CD1c-positive myeloid dendritic cell (primary cell): ENCODE data around the gene TNRC18.

Source experiments
- DNase-seq: peaks from one replicate; pipeline ENCODE4 v3.0.0-alpha.2; 2016; ENCODE audit errors: extremely low spot score

The TNRC18 gene

DNA sequence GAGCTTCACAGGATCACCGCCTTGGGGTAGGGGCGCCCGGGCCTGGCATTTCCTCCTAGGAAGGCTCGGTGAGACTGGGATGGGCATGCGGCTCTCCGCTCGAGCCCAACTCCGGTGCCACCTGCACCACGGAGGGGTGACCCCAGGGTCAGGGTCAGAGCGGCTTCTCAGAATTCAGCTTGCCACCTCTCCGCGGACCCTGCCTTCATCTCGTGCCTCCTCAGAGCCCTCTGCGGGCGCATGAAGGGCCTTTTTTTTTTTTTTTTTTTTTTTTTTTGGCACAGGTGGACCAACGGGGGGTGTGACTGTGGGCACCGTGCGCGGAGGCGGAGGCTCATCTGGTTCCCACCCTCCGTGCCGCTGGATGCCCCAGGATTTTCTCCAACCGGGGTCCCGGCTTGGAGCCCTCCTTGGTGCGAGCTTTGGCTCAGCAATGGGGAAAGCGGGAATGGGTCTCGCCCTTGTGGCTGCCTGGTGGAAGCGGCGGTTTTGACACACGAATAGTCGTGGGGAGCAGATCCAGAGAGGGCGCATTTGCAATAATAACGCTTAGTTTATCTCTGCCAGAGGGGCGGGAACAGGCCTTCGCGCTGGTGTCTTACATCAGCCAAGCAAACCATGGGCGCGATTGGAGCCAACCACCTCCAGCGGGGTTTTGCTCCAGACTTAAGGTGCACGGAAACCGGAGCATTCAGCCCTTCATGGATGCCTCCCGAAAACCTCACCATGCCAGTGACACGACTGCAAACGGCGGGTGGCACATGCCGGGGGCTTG, 5.0 kb upstream of the TNRC18 start:
- DNase-seq, result peak; percentile 42

DNA sequence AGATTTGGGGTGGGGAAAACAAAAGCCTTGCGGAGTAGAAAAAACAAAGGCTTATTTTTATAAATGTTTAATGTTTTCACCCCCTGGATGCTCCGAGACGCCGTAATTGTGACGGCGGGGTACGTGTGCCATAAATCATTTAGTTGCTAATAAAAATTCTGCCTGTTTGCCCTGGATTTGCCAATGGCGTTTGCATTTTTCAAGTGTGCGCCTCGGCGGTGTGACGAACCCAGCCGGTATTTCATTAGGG, 2.5 kb upstream of the TNRC18 start:
- DNase-seq, result peak; percentile 41

DNA sequence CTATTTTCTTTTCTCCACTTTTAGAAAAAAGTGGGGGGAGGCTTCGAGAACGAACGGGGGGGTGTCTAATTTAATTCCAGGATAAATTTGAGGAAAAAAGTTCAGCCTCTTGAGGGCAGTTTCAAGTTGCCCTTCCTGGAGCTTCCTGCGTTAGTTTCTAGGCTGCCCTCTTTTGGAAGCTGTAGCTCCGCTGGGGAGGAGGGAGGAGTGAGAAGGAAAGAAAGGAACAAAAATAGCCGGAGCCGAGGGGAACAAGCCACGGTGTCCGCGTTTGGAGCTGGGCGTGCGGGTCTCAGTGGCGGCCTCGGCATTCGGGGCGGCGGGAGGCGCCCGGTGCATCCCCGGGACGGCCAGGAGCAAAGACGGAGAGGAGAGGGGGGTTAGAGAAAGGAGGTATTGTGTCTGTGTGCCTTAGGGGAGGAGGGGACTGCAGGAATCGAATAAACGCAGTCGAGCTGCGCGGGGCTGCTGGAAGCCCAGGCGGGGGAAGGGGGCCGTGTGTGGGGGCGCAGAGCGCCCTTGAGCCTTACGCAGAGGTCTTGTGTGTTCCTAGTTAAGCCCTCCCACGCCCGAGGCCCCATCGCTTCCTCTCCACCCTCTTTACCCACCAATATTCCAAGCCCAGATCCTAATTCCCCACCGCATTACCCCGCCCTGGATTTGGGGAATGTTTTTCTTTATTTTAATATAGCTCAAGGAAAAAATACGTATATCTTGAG, 2.0 kb upstream of the TNRC18 start:
- DNase-seq, result peak; percentile 82

DNA sequence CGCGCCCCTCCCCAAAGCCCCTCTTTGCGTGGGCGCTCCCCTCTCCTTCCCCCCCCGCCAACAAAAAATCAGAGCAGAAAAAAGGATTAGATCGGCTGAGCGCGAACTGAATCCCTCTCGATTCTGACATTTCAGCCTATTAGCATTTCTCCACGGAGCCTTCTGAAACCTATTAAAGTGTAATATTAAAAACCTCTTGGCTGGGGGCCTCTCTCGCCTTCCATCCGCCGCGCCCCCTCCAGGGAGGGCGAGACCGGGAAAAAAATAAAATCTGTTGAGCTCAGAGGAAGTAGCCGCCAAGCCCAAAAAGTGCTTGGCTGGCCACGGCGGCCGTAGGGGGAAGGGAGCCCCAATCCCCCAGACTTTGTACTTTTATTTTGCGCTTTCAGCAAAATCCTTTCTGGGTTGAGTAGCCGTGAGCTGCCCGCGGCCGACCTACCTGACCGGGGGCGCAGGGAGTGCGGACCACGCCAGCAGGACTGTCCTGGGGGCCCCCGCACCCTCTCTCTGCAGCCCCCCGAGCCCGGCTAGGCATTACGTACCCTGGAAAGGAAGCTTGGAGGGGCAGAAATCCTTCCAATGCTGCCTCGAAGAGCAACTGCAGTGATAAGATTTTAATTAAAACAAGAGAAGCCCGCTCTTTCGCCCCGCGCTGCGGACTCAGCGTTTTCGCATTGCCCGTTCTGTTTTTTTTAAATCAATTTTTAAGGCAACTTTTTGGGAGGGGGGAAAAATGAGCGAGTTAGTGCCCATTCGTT, 1.3 kb upstream of the TNRC18 start:
- DNase-seq, result peak; percentile 56

DNA sequence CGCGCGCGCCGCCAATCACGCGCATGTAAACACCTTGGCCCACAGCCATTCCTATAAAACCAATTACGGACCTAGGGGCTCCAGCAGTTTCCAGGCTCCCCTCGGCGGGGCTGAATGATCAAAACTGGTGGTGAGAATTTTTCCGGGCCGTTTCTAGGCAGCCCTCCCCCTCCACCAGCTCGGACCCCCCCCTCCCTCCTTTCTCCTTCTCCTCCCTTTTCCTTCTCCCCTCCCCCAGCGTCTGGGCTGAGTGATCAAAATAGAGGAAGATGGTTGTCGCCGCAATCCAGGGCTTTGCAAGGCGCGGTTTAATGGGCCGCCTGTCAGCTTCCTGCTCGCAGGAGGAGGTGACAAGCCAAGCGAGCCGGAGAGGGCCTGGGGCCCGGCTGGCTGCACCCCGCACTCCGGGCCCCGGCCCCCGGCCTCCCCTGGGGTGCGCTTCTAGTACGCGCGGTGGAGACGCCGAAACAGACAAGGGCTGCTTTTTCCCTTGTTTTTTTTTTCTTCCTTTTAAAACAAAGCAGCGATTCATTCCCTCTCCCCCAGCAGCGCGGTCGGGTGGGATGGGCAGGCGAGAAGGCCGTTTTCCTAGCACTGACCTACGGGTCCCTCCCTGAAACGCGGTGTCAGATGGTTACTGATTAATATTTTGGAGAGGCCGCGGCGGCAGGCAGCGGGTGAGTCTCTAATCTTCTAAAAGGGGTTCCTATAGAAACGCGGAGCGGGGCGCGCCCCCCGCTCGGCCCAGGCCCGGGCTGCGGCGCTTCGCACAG, 528 bp upstream of the TNRC18 start:
- peak; percentile 98 for DNase-seq

DNA sequence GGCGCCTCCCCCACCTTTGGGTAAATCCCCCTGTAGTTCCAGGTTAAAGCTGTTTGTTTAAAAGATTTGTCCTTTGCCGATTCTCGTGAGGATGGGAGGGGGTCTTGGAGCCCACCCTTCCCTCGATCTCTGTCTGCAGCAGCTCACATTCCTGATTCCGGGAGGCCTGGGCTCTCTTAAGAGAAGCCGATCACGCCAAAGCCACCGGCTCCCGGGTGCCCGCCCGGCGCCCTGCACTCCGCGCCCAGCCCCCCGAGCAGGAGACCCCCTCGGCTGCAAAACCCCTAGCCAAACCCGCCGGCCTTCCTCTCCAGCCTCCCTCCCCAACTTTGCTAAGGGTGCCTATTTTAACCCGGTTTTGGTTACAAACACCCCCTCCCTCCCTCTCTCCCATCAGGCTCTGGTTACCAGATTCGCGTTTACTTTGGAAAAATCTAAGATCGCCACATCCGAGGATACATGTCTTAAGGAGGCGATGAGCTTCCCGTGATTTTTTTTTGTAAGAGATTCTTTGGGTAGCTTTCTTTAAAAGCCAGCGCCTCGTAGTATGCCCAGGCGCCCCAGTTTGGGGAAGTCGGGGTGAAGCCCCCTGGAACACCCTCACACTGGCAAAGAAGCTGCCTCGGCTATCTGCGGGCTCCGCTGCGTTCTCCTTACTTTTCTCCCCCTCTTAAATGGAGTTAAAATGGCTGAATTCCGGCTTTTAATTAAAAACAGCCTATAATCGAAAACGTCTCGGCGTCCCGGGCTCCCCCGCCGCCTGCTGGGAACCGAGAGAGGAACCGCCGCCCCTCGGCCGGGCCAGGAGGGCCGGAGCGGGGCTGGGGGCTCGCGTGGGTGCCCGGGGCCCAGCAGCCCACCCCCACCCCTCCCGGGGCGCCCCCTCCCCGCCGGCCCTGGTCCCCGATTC, 983 bp downstream of the TNRC18 start:
- peak; percentile 41 for DNase-seq

DNA sequence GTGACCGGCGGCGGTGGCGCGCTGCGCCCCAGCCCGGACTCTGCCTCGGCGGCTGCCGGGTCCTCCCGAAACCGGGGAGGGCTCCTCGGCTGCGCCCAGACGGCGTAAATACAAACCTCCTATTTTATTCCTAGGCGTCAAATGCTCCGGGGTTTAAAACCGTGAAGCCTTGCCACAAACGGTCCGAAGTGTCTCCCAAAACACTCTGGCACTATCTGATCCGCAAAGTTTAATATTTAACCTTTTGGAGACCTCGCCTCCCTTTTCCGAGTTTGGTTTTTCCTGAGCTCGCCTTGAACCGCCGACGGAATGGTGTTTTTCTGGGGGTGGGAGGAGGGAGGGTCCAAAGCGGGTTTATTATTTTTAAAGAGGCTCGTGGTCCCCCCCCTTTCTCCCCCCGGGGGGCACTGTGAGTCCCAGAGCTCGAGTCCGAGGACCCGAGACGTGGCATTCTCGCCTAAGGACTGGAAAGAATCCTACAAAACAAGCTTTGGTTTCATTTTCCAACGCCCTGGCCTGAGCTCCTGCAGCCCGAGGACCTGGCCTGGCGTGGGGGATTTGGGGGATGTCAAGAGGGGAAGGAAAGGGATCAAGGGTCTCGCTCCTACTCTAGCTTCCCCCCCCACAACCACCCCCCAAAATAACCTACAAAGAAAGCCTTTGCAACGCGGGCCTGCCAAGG, 1.8 kb downstream of the TNRC18 start:
- peak; percentile 35 for DNase-seq

DNA sequence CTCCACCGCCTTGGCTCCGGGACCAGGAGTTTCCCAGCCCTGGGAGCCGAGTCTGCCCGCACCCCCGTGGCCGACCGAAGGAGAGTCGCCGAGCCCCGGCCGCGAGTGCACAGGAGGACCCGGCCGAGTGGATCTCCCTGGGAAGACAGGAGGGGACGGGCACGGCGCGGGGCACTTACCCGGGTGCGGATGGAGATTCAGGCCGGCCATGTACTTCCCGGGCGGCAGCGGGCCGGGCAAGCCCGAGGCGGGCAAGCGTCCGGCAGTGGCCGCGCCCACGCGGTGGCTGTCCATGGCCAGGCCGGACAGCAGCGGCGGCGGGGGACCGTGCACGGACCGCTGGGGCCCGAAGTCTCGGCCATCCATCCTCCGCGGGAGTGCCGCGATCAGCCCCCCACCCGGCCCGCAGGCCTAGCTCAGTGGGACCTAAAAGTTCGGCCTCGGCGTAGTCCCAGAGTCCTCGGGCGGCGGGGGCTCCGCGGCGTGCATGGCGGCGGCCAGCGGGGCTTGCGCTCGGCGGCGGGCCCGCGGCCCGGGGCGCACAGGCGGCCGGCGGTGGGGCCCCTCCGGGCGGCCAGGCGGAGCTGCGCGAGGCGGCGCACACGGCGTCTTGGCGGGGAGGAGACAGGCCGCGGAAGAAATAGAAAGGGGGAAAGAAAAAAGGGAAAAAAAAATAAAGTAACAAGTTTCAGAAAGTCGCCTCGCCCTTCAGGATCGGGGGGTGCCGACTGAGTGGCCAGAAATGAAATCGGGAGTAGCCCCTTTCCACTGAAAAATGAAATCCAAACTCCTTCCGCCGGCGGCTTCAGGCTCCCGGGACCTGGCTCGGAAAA, 2.5 kb downstream of the TNRC18 start:
- DNase-seq, result peak; percentile 45

DNA sequence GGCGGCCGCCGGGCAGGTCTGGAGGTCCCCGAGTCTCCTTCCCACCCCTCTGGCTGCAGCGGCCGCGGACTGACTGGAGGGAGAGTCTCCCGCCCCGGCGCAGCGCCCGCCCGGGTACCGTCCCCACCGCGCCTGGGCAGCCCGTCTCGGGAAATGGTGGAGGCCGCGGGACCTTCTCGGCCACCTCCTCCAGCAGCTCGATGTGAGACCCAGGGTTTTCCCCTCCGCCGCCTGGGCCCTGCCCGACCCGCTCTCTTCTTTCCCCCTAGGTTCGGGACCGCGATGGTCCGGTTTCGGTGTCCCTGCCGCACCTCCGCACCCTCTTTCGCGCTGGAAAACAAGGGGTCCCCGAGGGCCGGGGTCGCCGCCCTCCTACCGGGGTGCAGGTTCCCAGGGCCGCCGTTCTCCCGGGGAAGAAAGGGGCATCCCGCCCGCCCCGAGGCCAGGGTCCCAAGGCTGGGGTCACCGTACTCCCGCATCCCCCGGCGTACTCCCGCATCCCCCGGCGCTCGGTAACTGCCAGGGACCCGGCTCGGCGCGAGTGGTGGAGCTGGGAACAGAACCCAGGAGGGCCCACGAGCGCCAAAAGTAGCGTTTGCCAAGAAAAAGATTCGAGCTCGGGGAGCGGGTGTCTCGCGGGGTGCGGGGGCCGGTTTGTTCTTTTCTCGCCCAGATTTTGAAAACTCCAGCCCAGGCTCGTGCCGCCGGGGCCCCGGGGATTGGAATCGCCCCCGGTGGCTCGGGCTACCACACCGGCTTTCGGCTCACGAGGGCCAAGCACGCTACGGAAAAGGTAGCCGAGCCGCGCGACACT, 3.4 kb downstream of the TNRC18 start:
- peak; percentile 14 for DNase-seq

DNA sequence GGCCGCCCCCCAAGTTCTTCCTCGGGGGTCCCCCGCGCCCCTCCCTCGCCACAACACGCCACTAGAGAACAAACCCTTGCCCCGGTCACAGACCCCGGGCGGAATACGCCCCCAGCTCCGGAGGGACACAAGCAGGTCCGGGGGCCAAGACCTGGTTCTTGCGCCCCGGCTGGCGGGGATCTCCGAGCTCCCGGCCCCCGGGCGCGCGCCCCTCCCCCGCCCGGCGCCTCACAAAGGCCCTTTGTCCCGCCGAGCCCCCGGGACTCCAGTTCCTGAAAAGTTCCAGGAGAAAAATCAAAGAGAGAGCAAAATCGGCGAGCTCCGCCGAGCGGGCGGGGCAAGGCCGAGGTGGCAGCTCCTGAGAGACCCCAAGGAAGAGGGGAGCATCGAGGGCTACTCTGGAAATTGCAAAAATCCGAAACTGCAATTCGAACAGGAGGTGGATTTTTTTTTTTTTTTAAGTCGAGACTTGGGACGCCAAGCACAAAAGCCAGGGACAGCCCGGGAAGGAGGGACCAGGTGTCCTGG, 4.0 kb downstream of the TNRC18 start:
- DNase-seq, result peak; percentile 17

DNA sequence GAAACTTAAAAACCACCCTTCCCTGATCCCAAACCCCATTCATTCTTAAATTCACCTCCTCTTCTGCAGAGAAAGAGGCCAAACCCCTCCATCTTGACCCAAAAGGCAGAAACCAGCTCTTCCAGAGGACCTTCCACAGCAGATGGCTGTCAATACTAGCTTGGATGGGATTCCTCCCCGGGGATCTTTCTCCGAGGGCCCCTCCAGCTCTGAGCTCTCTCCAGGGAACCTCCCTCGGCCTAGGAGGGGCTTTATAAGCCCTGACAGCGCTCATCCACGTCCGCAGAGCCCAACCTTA, 5.4 kb downstream of the TNRC18 start:
- DNase-seq, result no peak

DNA sequence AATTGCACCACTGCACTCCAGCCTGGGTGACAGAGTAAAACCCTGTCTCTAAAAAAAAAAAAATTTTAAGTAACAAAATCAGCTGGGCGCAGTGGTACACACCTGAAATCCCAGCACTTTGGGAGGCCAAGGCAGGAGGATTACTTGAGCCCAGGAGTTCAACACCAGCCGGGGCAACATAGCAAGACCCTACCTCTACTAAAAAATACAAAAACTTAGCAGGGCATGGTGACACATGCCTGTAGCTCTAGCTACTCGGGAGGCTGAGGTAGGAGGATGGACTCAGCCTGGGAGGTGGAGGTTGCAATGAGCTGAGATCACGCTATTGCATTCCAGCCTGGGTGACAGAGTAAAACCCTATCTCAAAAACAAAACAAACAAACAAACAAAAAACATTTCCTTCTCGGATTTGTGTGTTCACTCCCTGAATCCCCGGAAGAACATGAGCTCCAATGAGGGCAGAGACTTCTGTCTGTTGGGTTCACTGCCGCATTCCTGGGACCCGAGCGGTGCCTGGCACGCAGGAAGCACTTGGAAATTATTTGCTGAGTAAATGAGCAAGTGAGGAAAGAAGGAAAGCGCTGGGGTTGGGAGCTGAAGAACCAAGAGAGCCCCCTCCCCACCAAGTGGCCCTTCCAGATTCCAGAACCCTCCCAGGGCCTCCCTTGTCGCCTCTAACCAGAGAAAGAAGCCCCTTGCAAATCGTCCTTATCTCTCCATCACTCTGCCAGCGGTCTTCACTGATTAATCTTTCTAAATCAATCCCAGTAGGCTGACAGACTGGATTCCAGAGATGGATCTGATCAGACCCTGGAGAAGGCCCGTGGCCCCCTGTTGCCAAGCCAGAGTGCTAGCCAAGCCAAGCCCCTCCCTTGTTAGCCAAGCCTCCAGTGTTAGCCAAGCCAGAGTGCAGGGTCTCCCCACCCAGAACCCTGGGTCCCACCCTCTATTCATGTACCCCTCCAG, 6.2 kb downstream of the TNRC18 start:
- no peak for DNase-seq

DNA sequence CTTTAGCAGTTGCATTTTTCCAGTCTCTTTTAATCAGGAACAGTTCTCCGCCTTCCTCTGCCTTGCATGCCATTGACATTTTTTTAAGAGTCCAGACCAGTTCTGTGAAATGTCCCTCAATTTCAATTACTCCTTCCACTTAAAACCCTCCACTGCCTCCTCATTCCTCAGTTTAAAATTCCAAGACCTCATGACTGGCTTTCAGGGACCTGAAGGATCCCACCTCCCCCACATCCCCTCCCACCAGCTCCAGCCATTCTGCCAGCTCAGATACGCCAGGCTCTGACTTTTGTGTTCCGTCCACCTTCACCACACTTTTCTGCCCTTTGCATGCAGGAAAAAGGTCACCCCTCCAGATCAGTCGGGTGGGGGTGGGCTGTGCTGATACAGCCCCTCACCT, 8.7 kb downstream of the TNRC18 start:
- DNase-seq, result no peak

DNA sequence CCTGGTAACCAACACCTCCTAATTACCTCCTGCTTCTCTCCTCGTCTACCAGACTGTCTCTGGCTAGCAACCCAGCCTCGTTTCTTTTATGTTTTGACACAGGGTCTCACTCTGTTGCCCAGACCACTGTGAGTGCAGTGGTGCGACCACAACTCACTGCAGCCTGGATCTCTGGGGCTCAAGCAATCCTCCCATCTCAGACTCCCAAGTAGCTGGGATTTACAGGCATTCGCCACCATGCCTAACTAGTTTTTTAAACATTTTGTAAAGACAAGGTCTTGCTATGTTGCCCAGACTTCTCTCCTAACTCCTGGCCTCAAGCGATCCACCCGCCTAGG, 10.2 kb downstream of the TNRC18 start:
- no peak for DNase-seq

DNA sequence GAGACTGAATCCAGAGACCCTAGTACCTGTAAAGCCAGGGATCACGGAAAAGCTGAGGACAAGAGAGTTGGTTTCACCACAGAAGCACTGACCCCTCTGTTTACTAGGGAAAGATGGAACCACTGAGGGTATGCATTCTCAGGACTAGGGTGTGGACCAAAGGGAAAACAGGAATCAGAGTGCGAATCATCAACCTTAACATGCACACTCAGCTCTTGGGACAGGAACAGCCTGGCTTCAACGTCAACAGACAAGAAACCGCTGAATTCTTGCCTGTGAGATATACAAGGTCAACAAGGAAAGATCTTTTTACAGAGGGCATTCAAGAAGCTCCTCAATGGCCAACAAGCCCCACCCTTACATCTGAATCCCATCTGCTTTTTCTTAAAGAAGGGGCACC, 14.9 kb downstream of the TNRC18 start:
- DNase-seq, result no peak

DNA sequence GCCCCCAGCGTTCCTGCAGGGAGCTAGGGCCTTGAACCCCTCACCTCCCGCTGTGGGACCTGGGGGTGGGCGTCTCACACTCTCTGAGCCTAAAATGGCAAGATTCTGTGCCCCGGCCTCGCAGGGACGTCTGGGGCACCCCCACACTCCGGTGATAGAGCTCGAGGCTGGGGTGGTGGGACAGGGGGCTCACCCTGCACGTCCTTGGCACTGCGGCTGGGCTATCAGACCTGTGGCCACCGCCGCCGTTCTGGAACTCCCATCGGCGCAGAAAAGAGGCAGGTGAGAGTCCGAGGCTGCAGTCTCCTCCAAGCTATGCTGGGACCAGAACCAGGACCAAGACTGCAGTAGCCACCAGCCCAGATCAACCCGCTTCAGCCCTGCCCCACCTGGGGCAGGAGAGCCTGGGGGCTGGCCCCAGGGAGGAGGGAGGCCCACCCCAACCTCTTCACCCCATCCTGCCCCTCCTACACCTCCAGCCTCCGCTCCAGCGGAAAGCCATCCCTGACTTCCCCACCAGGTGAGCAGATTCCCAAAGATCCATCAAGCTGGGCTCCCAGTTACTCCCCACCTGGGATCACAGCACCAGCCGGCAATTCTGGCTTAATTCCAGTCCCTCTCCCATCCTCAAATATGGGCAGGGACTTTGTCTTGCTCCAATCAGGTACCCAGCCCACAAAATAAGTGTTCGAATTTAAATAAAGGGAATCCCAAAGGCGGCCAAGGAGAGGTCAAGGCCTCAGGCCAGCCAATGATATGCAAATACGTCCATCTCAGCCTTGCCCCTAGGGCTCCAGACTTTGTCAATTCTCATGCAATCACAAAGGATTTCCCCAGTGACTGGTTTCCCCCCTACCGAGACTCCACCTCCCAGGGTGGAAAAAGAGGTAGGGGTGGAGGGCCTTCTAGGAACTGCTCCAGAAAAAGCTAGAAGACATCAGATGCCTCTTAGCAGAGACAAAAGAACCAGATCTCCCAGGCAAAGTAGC, 16.4 kb downstream of the TNRC18 start:
- no peak for DNase-seq
